MM.1S (cell line): ENCODE data around the gene UBXN11.

Experiments used
- CTCF ChIP-seq: fragments of 300-600 bp; sonication (generic); IDR thresholded peaks from 2 replicates; pipeline ENCODE4 v1.5.1; 2016; ENCODE audit warnings: antibody characterized with exemption, low read length, mixed read lengths
- EZH2 ChIP-seq: fragments of 300-600 bp; sonication (generic); optimal IDR thresholded peaks from 2 replicates; pipeline ENCODE3; 2017; ENCODE audit warnings: low read depth, mild to moderate bottlenecking, antibody characterized with exemption, low read length, mixed read lengths
- EZH2phosphoT487 ChIP-seq: fragments of 300-600 bp; sonication (generic); IDR thresholded peaks from 2 replicates; pipeline ENCODE4 v1.6.1; 2018; ENCODE audit warnings: antibody characterized with exemption, low read length

DNA sequence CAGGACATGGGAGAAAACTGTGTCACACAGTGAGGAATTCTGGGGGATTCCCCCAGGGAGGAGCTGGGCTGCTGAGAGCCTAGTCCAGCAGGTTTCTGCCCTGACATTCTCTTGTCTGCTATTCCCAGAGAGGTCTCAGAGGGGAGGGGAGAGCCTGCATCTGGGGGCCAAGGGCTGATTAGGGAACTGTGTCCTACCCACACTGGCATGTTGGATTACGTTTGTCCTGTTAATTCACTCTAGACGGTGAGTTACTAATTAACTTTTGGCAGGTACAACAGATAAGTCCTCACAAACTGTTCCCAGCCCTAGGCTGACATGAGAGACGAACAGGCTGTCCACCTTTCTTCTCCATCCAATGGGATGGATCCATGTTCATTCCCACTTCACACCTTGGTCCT, 29.2 kb downstream of the UBXN11 start:
- TF ChIP-seq CTCF, result no peak
- TF ChIP-seq EZH2, result no peak
- TF ChIP-seq EZH2phosphoT487, result no peak
